NCI-H748 treated with DMSO at 0.1 percent for 48 hours (cell line): ENCODE results near the gene TEPSIN.

Source experiments
- DNase-seq: peaks from one replicate; lab custom pipeline; 2025; lab: John Stamatoyannopoulos, UW

Gene TEPSIN

DNA sequence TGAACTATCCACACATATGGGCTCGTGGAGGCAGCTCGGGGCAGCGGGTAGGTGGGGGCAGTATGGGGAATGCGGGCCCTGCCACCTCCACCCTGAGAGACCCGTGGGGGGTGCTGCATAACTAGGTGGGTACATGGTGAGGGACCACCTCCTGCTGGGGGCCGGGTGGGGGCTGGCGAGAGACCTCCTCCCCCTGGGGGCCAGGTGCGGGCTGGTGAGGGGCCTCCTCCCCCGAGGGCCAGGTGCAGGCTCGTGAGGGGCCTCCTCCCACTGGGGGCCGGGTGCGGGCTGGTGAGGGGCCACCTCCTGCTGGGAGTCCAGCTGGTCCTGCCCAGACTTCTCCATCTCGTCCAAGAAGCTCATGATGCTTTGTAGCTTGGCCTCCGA is 41.5 kb downstream of the TEPSIN start:
- DNase-seq = no peak

DNA sequence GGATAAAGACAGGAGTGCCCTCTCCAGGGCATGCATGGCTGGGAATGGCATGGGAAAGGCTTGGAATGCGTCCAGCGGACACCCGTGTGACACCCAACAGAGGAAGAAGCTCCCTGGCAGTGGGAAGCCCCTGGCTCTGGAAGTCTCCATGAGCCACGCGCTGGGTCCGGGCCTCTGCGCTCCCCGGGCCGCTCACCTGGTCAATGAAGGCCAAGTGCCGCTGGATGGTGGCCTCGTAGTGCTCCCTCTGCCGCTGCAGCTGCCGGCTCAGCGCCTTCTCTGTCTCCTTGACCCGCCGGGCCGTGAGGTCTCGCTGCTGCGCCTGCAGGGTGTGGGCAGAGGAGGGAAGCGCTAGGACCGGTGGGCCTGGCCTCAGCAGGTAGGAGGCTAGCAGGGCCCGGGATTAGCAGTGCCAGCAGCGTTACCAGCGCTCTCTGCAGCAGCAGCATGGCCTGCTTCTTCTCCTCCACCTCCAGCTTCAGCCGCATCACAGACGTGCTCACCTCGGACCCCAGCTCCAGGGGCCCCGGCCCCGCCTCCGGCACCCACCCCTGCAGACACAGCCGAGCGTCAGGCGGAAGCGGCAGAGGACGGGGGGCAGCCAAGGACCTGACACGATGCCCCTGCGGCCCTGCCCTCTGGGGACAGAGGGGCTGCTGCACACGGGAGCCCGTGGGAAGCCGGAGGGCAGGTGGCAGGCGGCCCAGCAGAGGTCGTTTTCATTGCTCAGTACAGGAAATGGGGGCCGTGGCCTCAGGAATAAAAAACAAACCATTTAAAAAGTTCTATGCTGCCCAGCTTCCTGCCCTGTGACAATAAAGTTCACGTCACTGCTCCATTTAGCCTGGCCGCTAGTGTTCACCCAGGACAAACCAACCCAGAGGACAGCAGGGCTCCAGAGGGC is 42.1 kb downstream of the TEPSIN start:
- DNase-seq = no peak

DNA sequence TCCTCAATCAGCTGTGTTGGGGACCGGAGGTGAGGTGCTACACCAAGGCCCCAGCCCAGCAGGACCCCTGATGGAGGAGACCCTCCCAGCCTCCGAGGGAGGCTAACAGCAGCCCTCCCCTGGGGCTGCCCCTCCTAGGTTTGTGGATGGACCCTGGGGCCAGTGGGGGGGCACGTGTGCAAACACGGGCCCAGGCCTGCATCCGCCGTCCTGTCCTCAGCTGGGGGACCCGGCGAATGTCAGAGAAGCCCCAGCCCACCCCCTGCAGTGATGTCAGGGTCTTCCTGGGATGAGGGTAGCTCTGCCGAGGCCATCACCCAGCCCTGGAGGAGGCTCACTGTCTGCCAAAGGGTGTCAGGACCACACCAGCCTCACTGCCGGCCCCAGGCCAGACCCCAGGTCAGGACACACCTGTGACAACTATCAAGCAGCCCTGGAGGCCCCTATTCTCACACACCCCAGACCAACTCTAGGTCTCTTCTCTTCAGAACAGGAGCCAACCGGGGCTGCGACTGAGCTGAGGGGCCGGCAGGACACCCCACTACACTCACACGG is 42.8 kb downstream of the TEPSIN start:
- no peak for DNase-seq

DNA sequence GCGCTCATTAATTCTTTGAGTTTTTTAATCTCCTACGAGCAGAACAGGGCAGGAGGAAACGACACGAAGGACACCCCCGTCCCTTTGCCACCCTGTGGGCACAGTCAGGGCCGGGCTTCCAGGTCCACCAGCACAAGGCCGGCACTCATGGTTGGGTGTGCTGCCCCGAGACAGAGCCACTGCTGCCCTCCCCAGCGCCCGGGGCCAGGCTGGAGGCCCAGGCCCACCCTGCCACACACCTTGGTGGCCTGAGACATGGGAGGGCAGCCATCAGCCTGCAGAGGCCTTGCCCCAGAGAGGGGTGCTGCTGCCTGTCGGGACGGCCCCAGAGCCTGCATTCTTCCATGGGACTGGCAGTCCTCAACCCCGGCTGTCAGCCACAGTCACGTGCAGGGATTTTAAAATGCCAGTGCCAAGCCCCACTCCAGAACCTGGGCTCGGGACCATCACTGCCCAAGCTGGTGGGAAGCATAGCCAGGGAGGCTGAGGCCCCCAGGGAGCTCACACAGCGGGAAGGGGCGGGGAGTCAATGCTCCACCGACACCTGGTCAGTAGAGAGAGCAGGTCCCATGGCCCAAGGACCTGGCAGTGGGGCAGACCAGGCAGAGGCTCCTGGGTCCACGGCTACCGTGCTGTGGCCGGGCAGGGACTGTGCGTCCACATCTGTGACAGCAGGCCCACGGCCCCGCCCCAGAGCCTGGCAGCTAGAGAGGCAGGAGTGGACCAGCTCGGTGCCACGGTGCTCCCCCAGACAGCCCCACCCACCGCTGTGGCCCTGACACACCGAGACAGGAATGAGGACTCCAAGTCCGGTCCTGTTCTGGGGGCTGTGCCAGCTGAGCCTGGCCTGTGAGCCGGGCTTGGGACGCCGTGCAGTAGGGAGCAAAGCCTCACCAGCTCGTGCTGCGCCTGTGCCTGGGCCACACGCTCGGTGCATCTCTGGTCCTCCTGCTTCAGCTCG is 43.6 kb downstream of the TEPSIN start:
- DNase-seq = no peak

DNA sequence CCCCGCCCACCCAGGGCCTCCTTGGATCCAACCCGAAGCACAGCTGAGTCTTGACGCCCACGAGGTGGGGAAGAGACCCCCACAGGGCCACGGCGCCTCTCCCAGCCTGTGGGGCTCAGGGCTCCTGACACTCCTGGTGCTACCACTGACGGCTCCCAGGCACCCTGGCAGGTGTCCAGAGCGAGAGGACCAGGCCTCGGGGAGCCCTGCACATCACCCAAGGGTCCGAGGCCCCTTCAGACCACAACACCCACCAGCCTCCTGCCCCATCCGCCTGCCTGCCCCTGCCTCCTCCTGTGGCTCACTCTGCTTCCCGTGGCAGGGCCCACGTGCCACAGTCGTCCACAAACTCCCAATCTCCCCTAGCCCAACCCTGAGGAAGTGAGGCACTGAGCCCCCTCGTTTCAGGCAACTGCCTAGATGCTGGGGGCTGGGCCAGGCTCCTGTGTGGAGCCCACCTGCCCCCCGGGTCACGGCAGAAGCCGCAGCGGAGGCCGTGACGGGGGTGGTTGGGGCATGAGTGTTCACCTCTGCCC is 44.6 kb downstream of the TEPSIN start:
- DNase-seq = no peak

DNA sequence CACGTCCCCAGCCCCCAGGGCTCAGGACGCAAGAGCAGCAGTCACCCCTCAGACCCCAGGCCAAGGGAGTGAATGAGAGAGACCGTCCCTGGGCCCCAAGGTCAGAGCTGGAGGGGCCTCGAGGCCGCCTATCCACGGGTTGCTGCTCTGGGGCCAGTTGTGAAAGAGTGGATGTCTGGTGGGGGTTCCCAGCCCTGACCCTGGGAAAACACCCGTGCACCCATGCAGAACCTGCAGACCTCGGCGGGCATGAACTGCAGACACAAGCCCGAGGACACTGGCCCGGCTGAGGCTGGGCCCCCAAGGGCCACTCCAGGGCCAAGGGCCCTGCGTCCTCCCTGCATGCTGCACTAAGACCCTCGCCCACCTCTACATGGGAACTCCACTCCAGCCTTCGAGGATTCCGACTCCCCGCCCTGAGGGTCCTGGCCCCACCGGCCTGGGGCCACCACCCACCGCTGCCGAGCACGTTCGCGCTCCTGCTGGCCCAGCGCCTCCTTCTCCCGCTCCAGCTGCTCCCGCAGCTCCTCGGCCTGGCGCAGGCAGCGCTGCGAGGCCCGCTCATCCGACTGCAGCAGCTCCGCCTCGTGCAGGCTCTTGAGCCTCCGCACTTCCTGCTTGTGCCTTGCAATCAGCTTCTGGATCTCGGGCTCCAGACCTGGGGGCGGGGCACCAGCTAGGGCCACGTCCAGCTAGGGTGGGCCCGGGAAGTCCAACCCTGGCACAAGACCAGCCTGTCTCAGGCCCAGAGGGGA is 45.2 kb downstream of the TEPSIN start:
- no peak for DNase-seq

DNA sequence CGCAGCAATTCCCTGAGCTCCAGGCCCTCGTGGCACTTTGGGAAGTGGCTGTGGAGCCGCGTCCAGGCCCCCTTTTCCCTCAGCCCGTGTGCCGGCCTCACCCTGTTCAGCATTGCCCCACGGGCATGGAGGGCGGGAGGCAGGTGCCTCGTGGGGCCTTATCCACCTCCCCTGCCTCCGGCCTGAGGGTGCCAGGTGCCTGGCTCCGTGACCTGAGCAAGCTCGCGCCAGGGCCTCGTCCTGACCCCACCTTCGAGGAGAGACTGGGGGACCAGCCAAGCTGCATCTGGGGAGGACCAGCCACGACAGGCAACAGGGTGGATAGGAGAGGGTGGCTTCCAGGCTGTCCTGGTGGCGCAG is 45.8 kb downstream of the TEPSIN start:
- DNase-seq = no peak

DNA sequence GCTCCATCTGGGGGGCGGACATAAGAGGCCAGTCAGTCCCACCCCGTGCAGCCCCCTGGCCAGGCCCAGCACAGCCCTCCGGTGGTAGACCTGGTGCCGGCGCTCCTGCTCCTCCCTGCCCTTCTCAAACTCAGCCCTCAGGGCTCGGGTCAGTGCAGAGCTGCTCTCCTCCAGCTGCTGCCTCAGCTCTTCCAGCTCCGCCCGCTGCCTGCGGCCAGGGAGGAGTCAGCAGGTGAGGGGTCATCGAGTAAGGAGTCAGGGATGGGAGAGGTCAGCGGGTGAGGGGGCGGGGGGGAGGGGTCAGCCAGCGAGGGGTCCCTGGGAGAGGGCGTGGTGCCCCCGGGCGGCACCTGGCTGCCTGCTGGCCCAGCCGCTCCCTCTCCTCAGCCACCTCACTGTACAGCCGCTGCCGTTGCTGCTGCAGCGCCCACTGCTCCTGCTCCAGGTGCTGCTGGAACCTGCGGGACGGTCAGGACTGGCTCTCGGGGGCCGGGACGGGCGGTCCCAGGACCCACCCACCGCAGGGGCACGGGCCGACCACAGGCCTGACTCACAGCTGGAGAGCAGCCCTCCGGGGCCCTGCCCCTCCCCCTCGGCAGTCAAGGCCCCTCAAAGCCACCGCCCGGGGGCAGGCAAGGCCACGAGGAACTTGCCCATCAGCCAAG is 46.3 kb downstream of the TEPSIN start:
- no peak for DNase-seq

DNA sequence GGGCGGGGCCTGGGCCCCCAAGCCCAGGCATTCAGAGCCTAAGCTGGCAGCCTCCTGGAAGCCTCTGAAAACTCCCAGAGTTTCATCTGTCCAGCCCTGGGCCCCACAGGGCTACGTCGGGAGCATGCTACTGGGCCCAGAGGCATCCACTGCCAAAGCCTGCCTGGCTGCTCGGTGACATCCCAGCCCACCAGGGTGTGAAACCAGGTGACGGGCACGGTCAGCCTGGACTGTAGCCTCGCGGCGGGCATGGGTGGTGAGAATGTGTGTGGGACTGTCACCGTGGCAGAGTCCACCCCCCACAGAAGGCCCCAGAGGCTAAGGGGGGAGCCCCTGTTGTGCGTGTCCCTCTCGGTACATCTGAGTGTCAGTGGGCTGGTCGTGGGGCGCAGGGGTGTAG is 47.2 kb downstream of the TEPSIN start:
- DNase-seq = no peak

DNA sequence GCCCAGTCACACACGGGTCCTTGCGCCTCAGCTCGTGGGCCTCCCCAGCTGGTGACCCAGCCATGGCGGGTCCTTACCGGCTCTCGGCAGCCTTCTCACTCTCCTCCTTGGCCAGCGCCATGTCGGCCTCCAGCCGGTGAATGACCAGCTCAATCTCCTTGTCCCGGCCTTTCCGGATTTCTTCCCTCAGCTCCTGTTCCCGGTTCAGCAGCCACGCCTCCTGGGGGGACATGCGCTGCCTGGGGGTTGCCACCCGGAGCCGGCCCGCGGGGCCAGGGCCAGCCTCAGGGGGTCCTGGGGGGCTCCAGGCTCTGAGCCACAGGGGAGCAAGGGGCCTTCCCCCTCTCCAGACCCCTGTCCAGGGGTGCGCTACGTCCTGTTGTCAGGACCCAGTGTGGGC is 47.7 kb downstream of the TEPSIN start:
- DNase-seq = no peak

DNA sequence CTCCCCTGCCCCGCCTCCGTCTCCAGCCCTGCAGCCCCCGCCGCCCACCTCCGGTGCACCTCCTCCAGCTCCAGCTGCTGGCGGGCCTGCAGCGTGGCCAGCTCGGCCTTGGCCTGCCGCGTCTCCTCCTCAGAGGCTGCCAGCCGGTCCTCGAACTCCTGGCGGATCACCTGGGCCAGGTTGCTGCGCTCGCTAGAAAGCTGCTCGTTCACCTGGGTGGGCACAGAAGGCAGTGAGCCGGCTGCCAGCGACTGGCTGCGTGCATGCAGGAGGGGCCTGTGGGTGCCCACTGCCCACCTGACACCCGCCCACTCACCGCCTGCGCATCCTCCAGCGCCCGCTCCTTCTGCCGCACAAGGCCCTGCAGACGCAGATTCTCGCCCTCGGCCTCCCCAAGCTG is 48.3 kb downstream of the TEPSIN start:
- no peak for DNase-seq

DNA sequence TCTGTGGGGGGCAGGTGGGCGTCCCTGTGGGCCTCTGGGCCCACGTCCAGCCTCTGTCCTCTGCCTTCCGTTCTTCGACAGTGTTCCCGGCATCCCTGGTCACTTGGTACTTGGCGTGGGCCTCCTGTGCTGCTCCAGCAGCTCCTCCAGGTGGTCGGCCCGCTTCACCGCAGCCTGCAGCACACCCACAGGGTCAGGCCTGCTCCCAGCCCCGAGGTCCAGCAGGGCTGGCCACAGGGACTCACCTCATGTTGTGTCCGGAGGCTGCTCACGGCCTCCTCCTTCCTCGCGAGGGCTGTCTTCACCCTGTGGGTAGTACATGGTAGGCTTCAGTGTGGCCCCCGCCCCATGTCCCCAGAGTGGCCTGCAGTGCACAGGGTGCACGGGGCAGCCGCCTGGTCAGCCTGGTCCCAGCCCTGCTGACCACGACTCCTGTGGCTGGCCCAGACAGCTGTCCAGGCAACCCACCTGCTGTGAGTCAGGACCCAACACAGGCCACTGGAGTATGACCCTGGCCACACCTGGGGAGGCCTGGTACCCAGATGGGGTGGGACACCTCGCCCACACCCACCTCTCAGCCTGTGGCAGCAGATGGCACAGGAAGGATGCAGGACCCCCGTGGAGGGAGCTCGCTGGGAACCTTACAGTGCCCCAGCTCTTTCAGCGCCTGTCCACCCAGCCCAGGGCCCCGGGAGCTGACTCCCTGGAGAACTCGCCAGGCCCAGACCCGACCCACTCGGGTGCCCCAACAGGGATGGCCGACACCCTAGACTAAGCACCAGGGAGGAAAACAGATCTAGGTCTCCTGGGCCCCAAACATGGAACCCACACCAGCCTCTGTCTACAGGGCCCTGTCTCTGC is 49.0 kb downstream of the TEPSIN start:
- no peak for DNase-seq

DNA sequence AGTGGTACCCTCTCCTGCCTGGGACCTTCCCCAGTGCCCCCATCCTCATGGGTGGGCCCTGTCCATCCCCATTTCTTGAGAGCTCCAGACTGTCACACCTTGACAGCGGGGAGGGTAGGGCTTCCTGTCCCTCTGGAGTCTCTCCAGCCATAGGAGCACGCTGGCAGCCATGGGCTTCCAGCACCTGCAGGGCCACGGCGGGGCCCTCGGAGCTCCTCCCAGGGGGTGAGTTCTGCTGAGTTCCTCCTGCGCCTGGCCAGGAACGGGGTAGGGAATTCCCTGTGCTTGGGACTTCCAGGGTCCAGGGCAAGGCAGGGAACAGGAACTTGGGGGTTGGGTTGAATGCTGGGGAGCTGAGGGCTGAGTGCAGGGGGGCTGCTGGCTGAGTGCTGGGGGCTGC is 49.8 kb downstream of the TEPSIN start:
- DNase-seq = no peak

DNA sequence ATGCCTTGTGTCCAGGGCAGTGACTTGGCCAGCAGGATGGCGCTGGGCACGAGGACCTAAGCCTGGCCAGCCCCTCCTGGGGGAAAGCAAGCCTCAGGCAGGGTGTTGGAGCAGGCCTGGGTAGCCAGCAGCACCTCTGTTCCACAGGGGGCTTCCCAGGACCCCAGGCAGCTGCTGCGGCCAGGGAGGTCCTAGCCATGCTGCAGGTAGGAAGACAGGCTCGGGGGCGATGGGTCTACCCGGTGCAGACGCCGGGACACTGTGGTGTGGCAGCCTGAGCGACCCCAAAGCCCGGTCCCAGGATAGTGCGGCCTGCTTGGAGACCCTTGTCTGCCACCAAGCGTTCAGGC is 50.4 kb downstream of the TEPSIN start:
- no peak for DNase-seq

DNA sequence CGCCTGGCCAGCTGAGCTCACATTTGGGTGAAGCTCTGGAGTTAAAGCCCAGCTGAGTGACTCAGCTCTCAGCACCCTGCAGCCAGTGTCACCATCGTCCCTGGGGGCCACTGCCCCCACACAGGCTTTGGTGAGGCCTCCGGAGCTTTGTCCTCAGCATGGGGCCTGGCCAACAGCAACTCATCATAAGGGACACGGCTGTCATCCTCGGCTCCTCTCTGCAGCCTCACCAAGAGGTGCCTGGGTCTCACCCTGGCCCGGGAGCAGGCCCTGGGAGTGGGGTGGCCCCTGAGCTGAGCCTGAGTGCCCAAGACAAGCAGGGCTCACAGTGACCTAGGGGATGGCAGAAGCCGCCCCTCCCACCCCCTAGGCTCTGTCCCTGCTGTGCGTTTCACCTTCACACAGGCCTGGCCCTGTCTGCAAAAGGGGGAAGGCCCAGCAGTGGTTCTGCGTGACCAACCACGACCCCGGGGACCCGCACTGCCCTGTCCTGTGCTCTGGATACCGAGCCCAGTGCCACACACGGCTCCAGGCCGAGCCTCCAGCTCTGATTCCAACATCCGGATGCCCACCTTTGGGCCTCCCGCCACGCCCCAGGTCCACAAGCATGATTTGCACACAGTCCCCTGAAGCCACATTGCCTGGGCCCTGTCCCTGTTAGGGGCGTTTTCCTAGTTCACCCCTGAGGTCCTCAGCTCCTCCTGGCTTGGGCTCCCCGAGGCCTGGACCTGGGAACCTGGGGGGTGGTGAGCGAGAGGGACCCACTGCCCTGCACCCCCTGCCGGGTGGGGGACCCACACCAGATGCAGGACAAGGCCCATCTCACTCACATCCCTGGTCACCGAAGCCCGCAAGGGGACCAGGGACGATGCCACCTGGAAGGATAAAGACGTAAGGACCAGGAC is 51.0 kb downstream of the TEPSIN start:
- DNase-seq = no peak

DNA sequence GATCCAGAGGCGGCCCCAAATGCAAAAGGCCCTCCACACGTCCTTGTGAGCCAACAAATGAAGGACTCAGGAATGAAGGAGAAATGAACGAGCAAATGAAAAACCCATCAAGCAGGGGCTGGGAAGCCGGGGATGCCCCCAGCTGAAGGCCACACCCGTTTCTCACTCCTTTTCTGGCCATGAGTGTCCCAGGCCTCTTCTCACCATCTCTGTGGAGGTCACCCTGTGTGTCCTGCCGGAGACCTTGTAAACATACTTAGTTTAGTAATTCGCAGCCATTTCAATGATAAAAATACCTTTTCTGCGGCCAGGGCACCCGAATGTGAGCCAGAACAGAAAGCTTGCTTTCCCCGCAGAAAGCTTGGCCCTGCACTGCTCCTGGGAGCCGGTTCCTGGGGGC is 51.7 kb downstream of the TEPSIN start:
- no peak for DNase-seq

DNA sequence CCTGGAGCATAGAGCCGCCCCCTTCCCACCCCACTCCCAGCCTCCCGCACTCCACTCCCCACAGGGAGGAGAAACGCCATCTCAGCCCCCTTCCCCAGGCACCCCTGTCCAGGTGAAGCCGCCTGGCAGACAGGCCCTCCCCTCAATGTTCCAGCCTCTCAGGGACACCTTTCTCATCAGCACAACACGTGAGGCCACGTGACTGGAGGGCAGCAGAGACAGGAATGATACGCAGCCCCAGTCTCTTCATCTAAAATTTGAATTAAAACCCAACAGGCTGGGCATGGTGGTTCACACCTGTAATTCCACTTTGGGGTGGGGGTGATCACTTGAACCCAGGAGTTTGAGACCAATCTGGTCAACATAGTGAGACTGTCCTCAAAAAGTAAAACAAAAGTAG is 52.7 kb downstream of the TEPSIN start:
- no peak for DNase-seq

DNA sequence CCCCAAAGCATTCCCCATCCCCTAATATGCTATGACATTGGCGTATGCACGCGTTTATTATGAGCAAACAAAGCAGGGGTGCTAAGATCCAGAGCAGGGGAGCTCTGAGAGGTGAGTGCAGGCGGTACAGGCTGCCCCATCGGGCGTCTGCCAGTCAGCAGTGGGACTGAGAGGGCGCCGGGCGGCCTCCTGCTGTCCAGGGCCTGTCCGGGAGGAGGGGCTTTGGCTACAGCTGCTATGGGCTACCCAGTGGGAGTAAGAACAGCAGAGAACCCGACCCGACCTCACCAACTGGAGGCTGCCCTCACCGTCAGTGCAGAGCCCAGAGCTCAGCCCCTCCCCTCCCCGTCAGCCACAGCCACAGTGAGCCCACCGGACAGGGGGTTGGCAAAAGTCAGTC is 54.3 kb downstream of the TEPSIN start:
- DNase-seq = no peak

DNA sequence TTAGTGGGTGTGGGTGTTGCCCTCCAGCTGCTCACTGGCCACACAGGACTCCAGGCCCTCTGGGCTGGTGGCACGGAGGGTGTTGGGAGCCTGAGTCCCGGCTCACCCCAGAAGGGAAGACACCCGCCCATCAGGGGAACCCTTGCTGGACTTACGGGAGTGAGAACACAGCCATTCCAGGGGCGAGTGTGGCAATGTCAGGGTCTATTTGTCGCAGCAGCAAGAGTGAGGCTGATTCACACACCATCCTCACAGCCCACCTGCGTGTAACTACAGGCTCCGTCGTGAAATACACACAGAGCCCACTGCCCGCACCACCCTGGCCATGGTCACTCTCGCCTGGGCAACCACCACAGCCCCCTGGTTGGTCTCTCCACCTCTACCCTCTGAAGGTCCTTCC is 55.0 kb downstream of the TEPSIN start:
- DNase-seq = no peak
